ENCODE measurements around the gene IL1RAPL2.

IL1RAPL2 gene

DNA sequence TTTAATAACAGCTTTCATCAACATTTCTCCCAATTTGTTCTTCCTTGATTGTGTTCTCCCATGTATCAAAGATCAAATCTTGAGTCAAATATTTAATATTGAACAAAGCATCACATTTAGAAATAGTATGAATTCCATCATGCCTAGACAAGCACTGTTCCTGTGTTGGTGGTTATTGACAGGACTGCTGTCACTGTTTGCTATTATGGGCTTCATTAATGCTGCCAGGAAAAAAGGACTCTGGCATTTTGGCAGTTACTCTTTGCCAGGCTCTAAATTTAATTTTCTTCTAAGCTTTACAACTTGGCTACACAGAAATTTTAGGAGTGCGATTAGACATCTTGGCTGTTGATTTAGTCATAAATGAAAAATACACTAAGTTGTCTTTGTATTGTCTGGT, 960.4 kb downstream of the IL1RAPL2 start:
- DNase-seq (ENCODE audit: insufficient read length, low spot score) (no peak), FAIRE-seq (no peak)
- TF ChIP-seq POLR2A (IDR thresholded peaks at IDR 0.05; ENCODE audit: low read depth, low read length): no peak

DNA sequence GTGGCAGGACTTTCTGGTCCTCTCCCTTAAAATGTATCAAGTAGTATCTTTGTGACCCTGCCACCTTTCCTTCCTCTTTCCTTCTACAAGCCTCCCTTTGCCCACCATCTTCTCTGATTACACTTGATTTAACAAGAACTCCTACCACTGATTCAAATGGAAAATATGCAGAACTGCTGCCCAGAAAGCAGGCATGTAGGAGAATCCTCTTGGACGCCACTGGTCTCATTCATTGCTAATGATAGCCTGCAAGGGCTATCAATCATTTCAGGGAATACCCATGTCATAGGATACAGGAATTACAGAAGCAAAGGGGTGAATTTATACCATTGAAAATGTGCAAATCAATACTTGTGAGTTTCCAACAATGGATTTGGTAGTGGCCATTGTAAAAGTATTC, 961.8 kb downstream of the IL1RAPL2 start:
- no peak for TF ChIP-seq POLR2A (IDR thresholded peaks at IDR 0.05; ENCODE audit: low read depth, low read length)
- DNase-seq (ENCODE audit: insufficient read length, low spot score): no peak
- FAIRE-seq: no peak

DNA sequence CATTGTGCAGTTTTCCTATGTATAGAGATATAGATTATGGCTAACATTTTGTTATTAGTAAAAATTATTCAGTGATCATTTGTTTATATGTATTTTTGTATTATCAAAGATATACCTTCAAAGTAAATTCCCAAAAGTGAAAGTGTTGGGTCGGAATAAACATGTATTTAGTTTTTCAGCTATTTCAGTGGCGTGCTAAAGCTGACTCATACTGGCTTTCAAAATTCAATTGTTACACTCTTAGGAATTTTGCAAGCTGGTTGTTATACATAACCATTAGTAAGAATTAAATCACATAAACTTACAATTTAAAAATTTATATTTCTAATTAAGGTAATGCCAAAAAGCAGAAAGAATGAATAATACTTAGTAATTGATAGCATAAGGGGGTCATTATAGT, 968.0 kb downstream of the IL1RAPL2 start:
- FAIRE-seq (no peak), DNase-seq (ENCODE audit: insufficient read length, low spot score) (no peak)
- no peak for TF ChIP-seq POLR2A (IDR thresholded peaks at IDR 0.05; ENCODE audit: low read depth, low read length)

DNA sequence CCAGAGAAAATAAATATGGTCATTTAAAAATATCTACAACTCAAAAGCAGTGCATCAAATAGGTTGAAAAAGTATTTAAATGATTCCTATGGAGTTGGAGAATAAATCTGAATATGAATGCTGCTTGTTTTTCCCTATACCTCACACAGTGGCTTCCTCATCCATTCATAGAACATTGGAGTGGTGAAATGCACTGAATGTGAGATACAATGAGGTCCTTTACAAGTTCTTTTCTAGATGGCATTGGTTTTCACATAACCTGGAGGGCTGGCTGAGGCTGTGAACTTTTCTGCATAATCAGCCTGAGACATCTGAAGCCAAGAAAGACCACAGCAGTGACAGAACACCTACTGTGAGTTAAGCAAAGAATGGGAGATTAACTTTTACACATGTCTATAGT, 977.3 kb downstream of the IL1RAPL2 start:
- FAIRE-seq: no peak
- no peak for TF ChIP-seq POLR2A (IDR thresholded peaks at IDR 0.05; ENCODE audit: low read depth, low read length)

DNA sequence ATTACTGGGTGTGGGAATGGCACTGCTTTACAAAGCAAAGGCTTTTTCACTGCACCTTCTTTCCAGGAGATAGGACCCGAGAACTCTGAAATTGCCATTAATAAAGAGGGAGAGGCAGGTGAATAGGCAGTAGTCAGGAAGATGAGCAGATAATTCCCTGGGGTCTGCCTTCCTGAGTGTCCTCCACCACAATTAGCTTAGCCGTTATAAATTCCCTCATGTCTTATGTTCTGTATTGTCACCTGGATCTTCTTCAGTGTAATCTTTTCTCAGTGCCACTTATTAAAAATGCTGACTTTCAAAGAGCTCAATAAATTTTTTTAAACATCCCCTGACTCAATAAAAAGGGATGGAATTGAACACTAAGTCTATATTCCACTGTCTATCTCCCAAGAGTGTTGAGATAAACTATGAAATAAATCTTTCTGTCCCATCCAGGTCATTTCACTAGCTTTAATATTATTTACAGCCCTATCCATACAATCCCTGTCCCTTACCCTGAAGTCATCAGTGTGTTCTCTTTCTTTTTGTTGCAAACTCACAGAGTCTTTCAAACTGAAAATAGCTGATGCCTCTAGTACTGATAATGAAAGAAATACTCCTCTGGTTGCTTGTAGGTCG, 984.2 kb downstream of the IL1RAPL2 start:
- DNase-seq (ENCODE audit: insufficient read length, low spot score) (no peak), FAIRE-seq (no peak)
- no peak for TF ChIP-seq POLR2A (IDR thresholded peaks at IDR 0.05; ENCODE audit: low read depth, low read length)

More for the DNA sequence above, 977.3 kb downstream of the IL1RAPL2 start:
- DNase-seq (ENCODE audit: insufficient read length, low spot score): no peak

DNA sequence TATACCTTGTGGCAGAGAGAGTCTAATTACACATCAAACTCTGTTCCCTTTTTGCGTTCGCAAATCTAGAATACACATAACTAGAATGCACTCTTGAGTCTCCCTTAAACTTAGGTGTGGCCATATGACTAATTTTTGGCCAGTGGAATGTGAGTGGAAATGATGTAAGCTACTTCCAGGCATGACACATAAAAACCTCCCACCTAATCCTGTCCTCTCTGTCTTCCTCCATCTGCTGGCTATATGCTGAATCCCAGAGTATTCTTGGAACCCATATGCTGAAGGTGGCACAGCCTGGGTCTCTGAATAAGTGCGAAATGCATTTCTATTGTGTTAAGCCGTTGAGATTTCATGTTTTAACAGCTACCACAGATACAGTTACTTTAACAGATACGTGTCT, 986.4 kb downstream of the IL1RAPL2 start:
- DNase-seq (ENCODE audit: insufficient read length, low spot score): no peak
- FAIRE-seq: no peak
- no peak for TF ChIP-seq POLR2A (IDR thresholded peaks at IDR 0.05; ENCODE audit: low read depth, low read length)

DNA sequence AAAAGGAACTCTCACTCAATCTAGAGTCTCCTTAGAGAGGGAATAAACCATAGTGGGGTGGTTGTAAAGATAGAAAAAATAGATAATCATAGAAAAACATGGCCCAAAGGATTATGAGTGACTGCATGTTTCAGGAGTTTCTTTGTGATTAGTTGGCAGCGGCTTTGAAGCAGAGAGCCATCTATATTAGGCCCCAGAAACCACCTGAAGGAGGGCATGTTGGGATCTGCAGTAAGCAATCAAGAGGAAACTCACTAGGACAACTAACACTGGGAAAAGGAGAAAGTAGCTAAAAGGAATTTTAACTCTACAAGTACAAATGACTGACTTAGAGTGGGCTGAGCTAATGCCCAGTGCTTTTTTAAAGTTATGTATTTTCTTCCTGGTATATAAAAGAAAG, 987.1 kb downstream of the IL1RAPL2 start:
- no peak for DNase-seq (ENCODE audit: insufficient read length, low spot score)
- FAIRE-seq: no peak
- no peak for TF ChIP-seq POLR2A (IDR thresholded peaks at IDR 0.05; ENCODE audit: low read depth, low read length)

DNA sequence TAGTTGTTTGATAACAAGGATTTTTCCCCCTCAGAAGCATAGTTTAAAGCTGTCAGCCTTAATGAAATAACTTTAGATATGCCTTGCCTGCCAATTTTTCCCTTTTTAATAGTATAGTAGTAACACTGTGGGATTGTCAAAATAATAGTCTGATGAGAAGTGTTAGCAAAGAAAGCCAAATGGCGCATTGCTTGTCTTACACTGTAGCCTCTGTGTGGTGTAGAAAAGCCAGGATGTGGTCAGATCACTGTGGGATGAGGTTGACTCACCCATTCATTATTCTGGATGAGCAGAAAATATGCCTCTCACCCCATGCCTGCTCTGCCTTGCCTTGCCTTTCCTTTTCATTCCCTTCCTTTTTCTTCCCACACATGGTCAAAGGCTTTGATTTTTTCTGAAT, 998.5 kb downstream of the IL1RAPL2 start:
- FAIRE-seq (peak; percentile 81), DNase-seq (ENCODE audit: insufficient read length, low spot score) (no peak)
- no peak for TF ChIP-seq POLR2A (IDR thresholded peaks at IDR 0.05; ENCODE audit: low read depth, low read length)

DNA sequence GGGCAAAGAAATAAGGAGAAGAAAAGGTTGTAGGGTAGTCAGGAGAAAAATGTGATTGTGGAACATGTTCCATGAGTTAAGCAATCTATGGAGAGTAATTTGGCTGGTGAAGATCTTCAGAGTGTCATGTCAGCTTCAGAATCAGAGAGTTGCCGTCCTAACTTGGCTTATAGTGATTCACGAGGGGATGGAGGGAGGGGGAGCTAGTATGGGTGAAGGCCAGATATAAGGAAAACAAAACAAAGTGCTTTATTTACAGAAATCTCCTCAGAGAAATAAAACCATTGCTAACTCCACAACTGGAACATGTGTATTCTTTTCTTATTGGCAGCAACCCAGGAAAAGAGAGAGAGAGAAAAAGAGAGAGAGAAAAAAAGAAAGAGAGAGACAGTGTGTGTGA, 999.9 kb downstream of the IL1RAPL2 start:
- FAIRE-seq (no peak), DNase-seq (ENCODE audit: insufficient read length, low spot score) (no peak)
- TF ChIP-seq POLR2A (IDR thresholded peaks at IDR 0.05; ENCODE audit: low read depth, low read length): no peak

DNA sequence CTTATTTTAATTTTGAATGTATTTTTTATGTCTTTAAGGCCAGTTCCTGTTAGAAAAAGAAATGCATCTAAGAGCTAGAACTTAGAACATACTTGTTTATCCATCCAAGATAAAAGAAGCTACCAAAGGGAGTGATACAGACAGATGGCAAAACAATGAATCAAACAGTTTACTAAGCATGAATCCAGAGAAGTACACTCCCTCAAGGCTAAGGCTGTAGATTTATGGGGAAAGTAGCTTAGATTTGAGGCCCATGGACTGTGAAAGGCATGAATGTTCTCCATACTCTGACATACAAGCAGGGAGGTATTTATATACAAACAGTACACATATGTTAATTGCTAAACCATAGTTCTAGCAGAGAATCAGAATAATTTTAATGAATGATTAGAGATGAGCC, 1001.1 kb downstream of the IL1RAPL2 start:
- TF ChIP-seq POLR2A (IDR thresholded peaks at IDR 0.05; ENCODE audit: low read depth, low read length): no peak
- DNase-seq (ENCODE audit: insufficient read length, low spot score) (no peak), FAIRE-seq (no peak)

DNA sequence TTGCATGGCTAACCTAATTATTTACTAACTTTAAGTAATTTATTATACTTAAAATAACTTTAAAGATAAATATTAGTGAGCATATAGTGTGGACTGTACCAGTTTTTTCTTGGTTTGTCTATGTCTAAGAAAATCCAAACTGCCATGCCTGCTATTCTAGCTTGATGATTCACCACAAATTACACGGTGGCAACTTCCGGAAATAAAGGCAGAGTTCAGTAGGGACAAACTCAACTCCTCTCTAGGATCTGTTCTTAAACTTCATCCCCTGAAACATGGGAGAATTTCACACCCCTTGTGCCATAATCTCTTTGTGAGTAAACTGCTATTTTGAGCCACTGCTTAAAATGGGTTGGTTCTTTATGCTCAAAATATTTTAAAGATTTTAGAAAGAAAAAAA, 1042.7 kb downstream of the IL1RAPL2 start:
- TF ChIP-seq POLR2A (IDR thresholded peaks at IDR 0.05; ENCODE audit: low read depth, low read length): no peak
- DNase-seq (ENCODE audit: insufficient read length, low spot score): no peak
- no peak for FAIRE-seq

DNA sequence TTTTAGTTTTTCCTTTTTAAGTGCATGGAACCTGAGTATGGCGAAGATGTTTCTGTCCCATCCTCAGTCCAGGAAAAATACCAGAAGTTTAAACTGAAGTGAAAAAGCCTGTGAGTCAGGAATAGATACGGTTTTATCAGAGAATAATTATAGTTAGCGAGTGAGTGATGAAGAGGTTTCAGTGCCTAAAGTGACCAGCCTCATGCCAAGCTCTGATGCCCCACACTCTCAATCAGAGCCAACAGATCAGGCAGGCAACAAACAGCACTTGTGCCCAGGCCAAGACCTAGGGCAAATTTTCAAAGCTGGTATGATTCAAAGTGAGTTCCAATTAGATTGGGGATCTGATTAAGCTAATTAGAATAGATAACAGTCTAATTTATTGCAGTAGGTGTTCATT, 1043.5 kb downstream of the IL1RAPL2 start:
- TF ChIP-seq POLR2A (IDR thresholded peaks at IDR 0.05; ENCODE audit: low read depth, low read length): no peak
- FAIRE-seq (no peak), DNase-seq (ENCODE audit: insufficient read length, low spot score) (no peak)

DNA sequence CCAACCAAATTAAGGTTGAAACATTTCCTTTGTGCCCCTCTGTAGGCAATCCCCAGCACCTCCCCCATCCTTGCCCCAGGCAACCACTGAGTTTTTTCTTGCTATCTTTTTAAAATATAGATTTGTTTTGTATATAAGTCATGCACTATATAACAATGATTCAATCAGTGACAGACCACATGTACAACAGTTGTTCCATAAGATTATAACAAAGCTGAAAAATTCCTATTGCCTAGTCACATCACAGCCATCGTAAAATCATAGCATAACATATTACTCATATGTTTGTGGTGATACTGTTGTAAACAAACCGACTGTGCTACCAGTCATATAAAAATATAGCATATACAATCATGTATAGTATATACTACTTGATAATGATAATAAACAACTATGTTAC, 1044.4 kb downstream of the IL1RAPL2 start:
- FAIRE-seq (no peak), DNase-seq (ENCODE audit: insufficient read length, low spot score) (no peak)
- TF ChIP-seq POLR2A (IDR thresholded peaks at IDR 0.05; ENCODE audit: low read depth, low read length): no peak

DNA sequence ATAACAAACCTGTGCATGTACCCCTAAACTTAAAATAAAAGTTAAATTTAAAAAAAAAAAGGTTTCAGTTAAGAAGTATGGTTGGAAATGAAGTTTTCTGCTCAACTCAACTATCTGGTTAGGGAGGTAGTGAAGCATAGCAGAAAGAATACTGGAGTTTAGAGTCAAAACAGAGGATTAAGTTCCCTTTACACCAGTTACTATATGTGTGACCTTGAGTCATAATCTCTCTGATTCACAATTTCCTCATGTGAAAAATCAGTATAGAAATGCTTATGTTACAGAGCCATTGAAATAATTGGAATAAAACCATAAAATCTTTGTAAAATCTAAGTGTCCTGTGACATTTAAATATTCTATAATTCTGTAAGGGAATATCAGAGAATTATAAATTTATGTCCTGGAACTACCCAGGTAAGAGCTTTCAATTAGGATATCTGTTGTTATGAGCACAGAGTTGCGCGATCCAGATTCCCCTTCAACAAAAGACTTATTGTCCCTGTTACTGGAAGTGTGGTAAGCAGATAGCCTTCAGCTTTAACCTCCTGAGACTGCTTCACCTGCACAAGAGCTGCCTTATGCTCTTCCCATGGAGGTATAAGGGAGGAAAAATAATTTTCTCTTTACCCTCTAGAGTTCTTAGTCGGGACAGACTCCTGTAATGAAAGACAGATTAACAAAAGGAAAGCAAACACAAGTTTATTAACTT, 1052.5 kb downstream of the IL1RAPL2 start:
- no peak for TF ChIP-seq POLR2A (IDR thresholded peaks at IDR 0.05; ENCODE audit: low read depth, low read length)
- FAIRE-seq (no peak), DNase-seq (ENCODE audit: insufficient read length, low spot score) (no peak)

DNA sequence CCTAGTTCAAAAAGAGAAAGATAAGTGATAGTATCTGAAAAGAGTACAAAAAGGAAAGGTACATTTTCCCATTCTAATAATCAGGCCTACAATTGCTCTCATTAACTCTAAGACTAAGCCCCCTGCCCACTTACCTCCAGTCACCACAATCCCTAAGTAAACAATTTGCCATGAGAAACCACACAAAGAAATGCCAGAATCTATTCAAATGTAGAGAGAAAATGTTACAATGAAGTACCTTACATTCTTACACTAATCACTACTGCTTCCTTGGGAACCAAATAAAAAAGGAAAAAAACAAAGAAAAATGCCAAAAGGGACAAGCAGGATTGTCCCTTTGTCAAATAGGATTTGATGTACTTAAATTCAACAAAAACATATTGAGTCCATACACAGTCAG, 1068.2 kb downstream of the IL1RAPL2 start:
- no peak for DNase-seq (ENCODE audit: insufficient read length, low spot score)
- FAIRE-seq: no peak
- TF ChIP-seq POLR2A (IDR thresholded peaks at IDR 0.05; ENCODE audit: low read depth, low read length): no peak
